Measurements from ENCODE around the gene UGT3A2. TPM values are rescaled to one million over a fixed set of nuclear protein-coding genes. Genes with fewer than 3 reads are reported as not detected.
"Not testable (repeated sequence)": the region's sequence is repeated elsewhere in the genome, so short reads cannot be mapped to it uniquely, and the experiment has no call there.

The UGT3A2 gene
- total RNA-seq, 4 donors from 2014 or later: not detected

DNA sequence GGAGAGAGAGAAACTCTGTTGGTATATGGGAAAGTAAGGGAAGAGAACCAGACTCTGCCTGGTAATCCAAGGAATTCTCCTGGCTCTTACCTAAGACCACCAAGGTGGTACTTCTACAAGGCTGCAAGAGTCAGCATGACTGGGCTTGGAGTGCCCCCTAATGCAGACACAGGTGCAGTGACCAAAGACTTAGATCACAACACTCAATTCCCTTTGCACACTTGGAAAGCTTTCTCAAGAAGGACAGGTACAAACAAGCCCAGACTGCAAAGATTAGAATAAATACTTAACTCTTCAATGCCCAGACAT, 25.2 kb downstream of the UGT3A2 start:
- intact Hi-C loops (cut with DNase I; ENCODE audit: low total_unique reads): no loop called here
- no peak overlapping the region for H3K27ac ChIP-seq
- no peaks in the 10 kb centered on the region for H3K36me3 ChIP-seq
- DNase-seq: no peak
- no peaks in the 10 kb centered on the region for H3K4me1 ChIP-seq
- no peak overlapping the region for H3K4me3 ChIP-seq
- TF ChIP-seq, protein P1, sequence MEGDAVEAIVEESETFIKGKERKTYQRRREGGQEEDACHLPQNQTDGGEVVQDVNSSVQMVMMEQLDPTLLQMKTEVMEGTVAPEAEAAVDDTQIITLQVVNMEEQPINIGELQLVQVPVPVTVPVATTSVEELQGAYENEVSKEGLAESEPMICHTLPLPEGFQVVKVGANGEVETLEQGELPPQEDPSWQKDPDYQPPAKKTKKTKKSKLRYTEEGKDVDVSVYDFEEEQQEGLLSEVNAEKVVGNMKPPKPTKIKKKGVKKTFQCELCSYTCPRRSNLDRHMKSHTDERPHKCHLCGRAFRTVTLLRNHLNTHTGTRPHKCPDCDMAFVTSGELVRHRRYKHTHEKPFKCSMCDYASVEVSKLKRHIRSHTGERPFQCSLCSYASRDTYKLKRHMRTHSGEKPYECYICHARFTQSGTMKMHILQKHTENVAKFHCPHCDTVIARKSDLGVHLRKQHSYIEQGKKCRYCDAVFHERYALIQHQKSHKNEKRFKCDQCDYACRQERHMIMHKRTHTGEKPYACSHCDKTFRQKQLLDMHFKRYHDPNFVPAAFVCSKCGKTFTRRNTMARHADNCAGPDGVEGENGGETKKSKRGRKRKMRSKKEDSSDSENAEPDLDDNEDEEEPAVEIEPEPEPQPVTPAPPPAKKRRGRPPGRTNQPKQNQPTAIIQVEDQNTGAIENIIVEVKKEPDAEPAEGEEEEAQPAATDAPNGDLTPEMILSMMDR (IDR thresholded peaks at IDR 0.05): no peak
- TF ChIP-seq POLR2A (IDR thresholded peaks at IDR 0.05): no peak
- H3K9me3 ChIP-seq: no peaks in the 10 kb centered on the region
- H3K27me3 ChIP-seq: no peaks in the 10 kb centered on the region

DNA sequence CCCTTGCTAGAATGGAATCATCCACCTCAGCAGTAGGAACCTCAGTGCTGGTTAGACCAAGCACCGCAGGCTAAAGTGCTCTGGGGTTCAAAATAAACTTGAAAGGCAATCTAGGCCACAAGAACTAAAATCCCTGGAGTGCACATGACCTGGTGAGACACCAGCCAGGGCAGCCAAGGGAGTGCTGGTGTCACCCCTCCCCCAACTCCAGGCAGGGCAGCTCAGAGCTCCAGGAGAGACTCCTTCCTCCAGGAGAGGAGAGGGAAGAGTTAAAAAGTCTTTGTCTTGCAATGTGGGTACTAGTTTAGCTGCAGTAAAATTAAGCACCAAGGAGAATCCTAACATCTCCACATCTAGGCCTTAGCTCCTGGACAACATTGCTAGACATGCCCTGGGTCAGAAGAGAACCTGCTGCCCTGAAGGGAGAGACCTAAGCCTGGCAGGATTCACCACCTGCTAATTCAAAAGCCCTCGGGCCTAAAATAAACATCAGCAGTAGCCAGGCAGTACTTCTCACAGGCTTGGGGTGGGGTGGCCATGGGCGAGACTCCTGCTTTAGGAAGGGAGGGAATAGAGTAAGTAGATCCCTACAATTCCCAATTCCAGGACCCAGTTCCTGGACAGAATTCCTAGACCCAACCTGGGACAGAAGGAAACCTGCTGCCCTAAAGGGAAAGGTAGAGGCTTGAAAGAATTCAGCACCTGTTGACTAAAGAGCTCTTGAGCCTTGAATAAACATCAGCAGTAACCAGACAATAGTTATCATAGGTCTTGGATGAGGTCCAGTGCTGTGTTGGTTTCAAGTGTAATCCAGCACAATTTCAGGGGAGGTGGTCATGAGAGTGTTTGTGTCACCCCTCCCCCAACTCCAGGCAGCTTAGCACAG, 25.8 kb downstream of the UGT3A2 start:
- H3K4me3 ChIP-seq: no peak overlapping the region
- intact Hi-C loops (cut with DNase I; ENCODE audit: low total_unique reads): no loop called here
- no peak for DNase-seq
- no peaks in the 10 kb centered on the region for H3K9me3 ChIP-seq
- no peaks in the 10 kb centered on the region for H3K4me1 ChIP-seq
- no peaks in the 10 kb centered on the region for H3K36me3 ChIP-seq
- H3K27me3 ChIP-seq: no peaks in the 10 kb centered on the region
- no peak overlapping the region for H3K27ac ChIP-seq
- TF ChIP-seq, protein P1 (IDR thresholded peaks at IDR 0.05): no peak
- TF ChIP-seq POLR2A (IDR thresholded peaks at IDR 0.05): no peak

DNA sequence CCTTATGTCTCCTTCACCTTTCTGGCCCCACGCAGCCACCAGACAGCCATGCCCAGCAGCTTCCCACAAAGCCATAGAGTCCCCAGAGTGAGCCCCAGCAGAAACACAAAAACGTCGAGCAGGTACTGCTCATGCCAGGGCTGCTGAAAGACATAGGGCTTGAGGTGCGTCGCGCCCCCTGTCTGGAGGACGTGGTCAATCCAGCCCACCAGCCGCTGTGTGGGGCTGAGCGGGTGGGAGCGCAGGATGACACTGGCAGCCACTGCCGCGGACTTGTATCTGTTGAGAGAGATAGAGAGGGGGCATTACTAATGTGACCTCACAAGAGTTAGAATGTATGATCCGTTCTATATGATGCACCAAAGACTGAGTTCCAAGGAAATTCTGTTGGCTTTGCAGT, 31.0 kb downstream of the UGT3A2 start:
- no peak for TF ChIP-seq POLR2A (IDR thresholded peaks at IDR 0.05)
- TF ChIP-seq, protein P1 (IDR thresholded peaks at IDR 0.05): no peak
- H3K9me3 ChIP-seq: no peaks in the 10 kb centered on the region

DNA sequence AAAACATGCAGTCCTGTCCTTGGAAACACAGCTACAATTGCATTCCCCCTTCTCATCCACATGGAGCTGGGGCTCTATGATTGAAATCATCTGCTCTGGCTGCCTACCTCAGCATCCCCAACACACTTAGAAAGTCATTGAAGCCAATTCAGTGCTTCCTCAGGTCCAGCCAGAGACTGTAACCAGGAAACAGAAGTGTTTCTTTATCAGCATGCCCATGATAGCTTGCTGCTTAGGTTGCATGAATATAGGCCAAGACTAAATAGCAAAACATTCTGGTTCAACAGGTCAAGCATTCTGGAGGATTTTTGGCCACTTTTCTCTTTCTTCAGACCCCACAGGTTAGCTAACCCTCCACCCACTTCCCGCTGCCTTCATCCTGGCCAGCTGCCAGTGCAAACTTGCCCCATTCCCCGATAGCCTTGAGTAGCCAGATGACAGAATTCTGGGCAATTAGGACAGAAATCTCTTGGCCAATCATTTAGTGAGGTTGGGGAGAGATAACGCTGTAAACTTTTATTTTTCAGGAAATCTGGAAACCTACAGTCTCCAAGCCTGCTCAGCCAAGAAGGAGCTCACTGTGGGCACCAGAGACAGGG, 32.0 kb downstream of the UGT3A2 start:
- DNase-seq; H3K9me3 ChIP-seq; H3K27me3 ChIP-seq; H3K4me1 ChIP-seq; H3K27ac ChIP-seq; H3K4me3 ChIP-seq; H3K36me3 ChIP-seq; intact Hi-C loops (cut with DNase I; ENCODE audit: low total_unique reads): not testable (repeated sequence)

More for the DNA sequence above, 31.0 kb downstream of the UGT3A2 start:
- H3K4me1 ChIP-seq: no peaks in the 10 kb centered on the region
- no peak overlapping the region for H3K4me3 ChIP-seq
- no peak overlapping the region for H3K27ac ChIP-seq
- no peaks in the 10 kb centered on the region for H3K36me3 ChIP-seq
- DNase-seq: no peak
- intact Hi-C loops (cut with DNase I; ENCODE audit: low total_unique reads): no loop called here
- no peaks in the 10 kb centered on the region for H3K27me3 ChIP-seq

DNA sequence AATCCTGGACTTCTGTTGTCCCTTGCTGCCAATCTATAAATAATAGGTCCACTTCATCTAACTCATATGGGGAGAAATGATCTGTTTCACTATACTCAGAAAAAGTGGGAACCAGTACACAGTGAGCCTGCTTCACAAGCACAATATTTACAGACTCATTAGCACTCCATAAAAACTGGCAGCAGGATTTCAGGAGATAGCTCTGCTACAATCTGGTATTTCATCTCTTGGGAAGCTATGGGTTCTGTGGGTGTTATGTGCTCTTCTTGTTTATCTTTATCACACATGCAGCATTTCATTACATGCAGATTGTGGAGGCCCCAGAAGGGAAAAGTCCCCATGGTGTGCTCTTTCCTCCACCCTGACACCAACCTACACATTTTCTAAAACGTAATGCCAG, 33.2 kb downstream of the UGT3A2 start:
- Histone ChIP-seq H3K9me3 (no peaks in the 10 kb centered on the region), H3K4me3 (no peak overlapping the region), H3K27me3 (no peaks in the 10 kb centered on the region), H3K4me1 (no peaks in the 10 kb centered on the region), H3K36me3 (no peaks in the 10 kb centered on the region), H3K27ac (no peak overlapping the region)
- intact Hi-C loops (cut with DNase I; ENCODE audit: low total_unique reads): no loop called here
- no peak for TF ChIP-seq POLR2A (IDR thresholded peaks at IDR 0.05)
- TF ChIP-seq, protein P1 (IDR thresholded peaks at IDR 0.05): no peak
- no peak for DNase-seq
